PC-3 (cell line): ENCODE results near the gene TXN2.

Source experiments
- EZH2phosphoT487 ChIP-seq: fragments of 300-600 bp; sonication (generic); IDR thresholded peaks from 2 replicates; pipeline ENCODE4 v1.6.1; 2018; ENCODE audit warnings: mild to moderate bottlenecking, antibody characterized with exemption, low read length, borderline replicate concordance
- TF ChIP-seq, protein P1 (sequence below): fragments of 300-600 bp; sonication (generic); conservative IDR thresholded peaks from 2 replicates; pipeline ENCODE4 v1.5.1; 2017; ENCODE audit warnings: antibody characterized with exemption, low read depth, mild to moderate bottlenecking, low read length

DNA sequence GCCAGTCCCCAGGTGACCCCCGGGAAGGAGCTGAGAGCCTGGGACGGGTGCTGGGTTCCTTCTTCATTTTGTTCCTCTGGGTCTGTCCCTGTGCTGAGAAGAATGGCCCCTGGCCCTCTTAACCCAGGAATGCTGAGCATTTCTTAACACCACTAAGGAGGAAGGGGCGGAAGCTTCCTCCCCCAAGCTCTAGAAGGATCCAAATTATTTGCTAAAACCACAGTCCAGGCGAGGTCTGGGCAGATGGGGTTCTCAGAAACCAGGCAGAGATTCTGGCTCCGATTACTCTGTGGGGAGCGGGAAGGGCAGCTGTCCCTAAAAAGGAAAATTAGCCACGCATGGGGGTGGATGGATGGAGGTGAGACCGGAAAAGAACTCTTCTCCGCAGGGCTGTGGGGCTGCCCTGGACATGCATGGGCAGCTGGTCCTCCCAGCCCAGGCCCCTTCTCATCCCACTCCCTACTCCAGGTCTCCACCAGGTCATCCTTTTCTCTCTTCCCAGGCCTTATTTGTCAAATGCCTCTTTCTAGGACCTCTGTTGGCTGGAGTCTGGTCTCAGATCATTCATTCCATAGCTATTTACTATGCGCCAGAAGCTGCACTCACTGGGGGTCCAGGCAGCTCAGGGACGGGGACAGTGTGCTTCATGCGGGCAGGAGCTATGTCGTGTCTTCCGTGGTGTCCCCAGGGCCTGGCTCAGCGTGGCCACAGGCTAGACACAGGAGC is 48.7 kb downstream of the TXN2 start:
- TF ChIP-seq, protein P1, sequence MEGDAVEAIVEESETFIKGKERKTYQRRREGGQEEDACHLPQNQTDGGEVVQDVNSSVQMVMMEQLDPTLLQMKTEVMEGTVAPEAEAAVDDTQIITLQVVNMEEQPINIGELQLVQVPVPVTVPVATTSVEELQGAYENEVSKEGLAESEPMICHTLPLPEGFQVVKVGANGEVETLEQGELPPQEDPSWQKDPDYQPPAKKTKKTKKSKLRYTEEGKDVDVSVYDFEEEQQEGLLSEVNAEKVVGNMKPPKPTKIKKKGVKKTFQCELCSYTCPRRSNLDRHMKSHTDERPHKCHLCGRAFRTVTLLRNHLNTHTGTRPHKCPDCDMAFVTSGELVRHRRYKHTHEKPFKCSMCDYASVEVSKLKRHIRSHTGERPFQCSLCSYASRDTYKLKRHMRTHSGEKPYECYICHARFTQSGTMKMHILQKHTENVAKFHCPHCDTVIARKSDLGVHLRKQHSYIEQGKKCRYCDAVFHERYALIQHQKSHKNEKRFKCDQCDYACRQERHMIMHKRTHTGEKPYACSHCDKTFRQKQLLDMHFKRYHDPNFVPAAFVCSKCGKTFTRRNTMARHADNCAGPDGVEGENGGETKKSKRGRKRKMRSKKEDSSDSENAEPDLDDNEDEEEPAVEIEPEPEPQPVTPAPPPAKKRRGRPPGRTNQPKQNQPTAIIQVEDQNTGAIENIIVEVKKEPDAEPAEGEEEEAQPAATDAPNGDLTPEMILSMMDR = no peak
- no peak for TF ChIP-seq EZH2phosphoT487
